Panc1 (cell line): Measurements from ENCODE around the gene FSTL5. TPM values are rescaled to one million over a fixed set of nuclear protein-coding genes. Genes with fewer than 3 reads are reported as not detected.

Experiments
- ATAC-seq: fragments of 200-7000 bp; cut with Tn5 transposase; 2 replicates; pipeline ENCODE4 v1.9.1; 2020; ENCODE audit warnings: mild to moderate bottlenecking, moderate library complexity
- BruUV-seq: library from RNA; stranded (reverse); fragments of 400-500 nt; replicated peaks from 2 replicates; lab custom pipeline; 2021; lab: Mats Ljungman, UMichigan
- CTCF ChIA-PET: fragments of 300-600 bp; sonication (Branson Sonifier 250); formaldehyde crosslinking; loops from one replicate; lab custom pipeline; 2022; ENCODE audit warnings: antibody characterized with exemption; lab: Charles Lee
- POLR2A ChIA-PET: fragments of 300-600 bp; sonication (Branson Sonifier 250); formaldehyde crosslinking; loops from one replicate; lab custom pipeline; 2022; ENCODE audit warnings: antibody characterized with exemption; lab: Charles Lee
- DNase-seq: peaks from one replicate; pipeline ENCODE4 v3.0.0-alpha.2; 2010; ENCODE audit warnings: low read depth, low spot score
- H3K27ac ChIP-seq: 2 replicates; pipeline ENCODE4 v1.5.1; 2011; ENCODE audit warnings: mild to moderate bottlenecking, low read length, inconsistent platforms
- H3K27me3 ChIP-seq: fragments of 200-500 bp; sonication (Bioruptor generic); 2 replicates; pipeline ENCODE4 v1.6.0; 2014; ENCODE audit warnings: low read length, inconsistent platforms; ENCODE audit not compliant: control insufficient read depth, insufficient read depth
- H3K36me3 ChIP-seq: fragments of 200-500 bp; sonication (Bioruptor generic); 2 replicates; pipeline ENCODE4 v1.5.1; 2014; ENCODE audit warnings: inconsistent platforms, mild to moderate bottlenecking, low read length, moderate library complexity; ENCODE audit not compliant: control insufficient read depth, insufficient read depth
- H3K4me1 ChIP-seq: 2 replicates; pipeline ENCODE4 v1.5.1; 2011; ENCODE audit warnings: inconsistent platforms, mild to moderate bottlenecking, low read length, moderate library complexity; ENCODE audit not compliant: control insufficient read depth, insufficient read depth
- H3K4me3 ChIP-seq, 2 experiments: 2 replicates each; pipeline ENCODE4 v1.5.1; 2011 to 2012; ENCODE audit warnings: low read depth in 2 of 2, low read length in 2 of 2, mild to moderate bottlenecking in 2 of 2, inconsistent platforms in 1 of 2, moderate library complexity in 1 of 2
- H3K9me3 ChIP-seq: fragments of 200-500 bp; sonication (Bioruptor generic); 2 replicates; pipeline ENCODE4 v1.5.1; 2014; ENCODE audit warnings: low read depth, mild to moderate bottlenecking, inconsistent platforms, low read length, moderate library complexity; ENCODE audit not compliant: control insufficient read depth, insufficient read depth
- CTCF ChIP-seq: fragments of 450-650 bp; IDR thresholded peaks from 2 replicates; pipeline ENCODE4 v1.5.1; 2017; ENCODE audit warnings: mild to moderate bottlenecking
- POLR2AphosphoS5 ChIP-seq: IDR thresholded peaks from 2 replicates; pipeline ENCODE4 v1.6.1; 2012; ENCODE audit warnings: mild to moderate bottlenecking, low read depth, low read length, moderate library complexity
- REST ChIP-seq, 2 experiments: IDR thresholded peaks; 2 replicates each; pipeline ENCODE4 v1.6.1; 2011 to 2012; ENCODE audit warnings: low read depth in 2 of 2, control low read depth in 1 of 2, low read length in 1 of 2, mild to moderate bottlenecking in 1 of 2, moderate library complexity in 1 of 2; ENCODE audit not compliant: insufficient read depth in 1 of 2
- SIN3A ChIP-seq: IDR thresholded peaks from 2 replicates; pipeline ENCODE4 v1.6.1; 2012; ENCODE audit warnings: low read depth, mild to moderate bottlenecking, low read length, moderate library complexity, borderline replicate concordance; ENCODE audit not compliant: insufficient read depth
- TCF7L2 ChIP-seq: IDR thresholded peaks from 2 replicates; pipeline ENCODE4 v1.6.1; 2011; ENCODE audit warnings: mild to moderate bottlenecking, low read depth, low read length, inconsistent platforms
- in situ Hi-C: cut with HindIII; loops from 2 replicates; pipeline ENCODE4 v1.10.0; 2016; ENCODE audit warnings: low sequenced_read_pairs, low pct_unique_long_range_greater_than_20kb
- intact Hi-C: fragments of 100-400 bp; cut with micrococcal nuclease; formaldehyde crosslinking; loops from one replicate; pipeline ENCODE4 v1.10.0; 2022; ENCODE audit not compliant: unreplicated experiment
- total RNA-seq: library from RNA; stranded (reverse); gene quantifications from one replicate; pipeline ENCODE4 v1.2.1, GENCODE V29; 2021; ENCODE audit not compliant: unreplicated experiment

The FSTL5 gene
- total RNA-seq, 1 experiment from 2014 or later: 0.67 TPM

GRCh38 chr4:161419822-161420221 lies 744.0 kb downstream of the FSTL5 start:
- Histone ChIP-seq H3K4me1 (no peaks in the 10 kb centered on the region), H3K27me3 (no peaks in the 10 kb centered on the region), H3K36me3 (no peaks in the 10 kb centered on the region), H3K9me3 (no peaks in the 10 kb centered on the region), H3K27ac (no peak overlapping the region), H3K4me3 (no peak overlapping the region)
- TF ChIP-seq TCF7L2: no peak
- TF ChIP-seq SIN3A: no peak
- peak; percentile 10; the same call in 1 of the 2 replicates for TF ChIP-seq CTCF
- no peak for TF ChIP-seq POLR2AphosphoS5
- CTCF ChIA-PET: no interaction called here
- in situ Hi-C loops (no loop called here), intact Hi-C loops (no loop called here)
- ATAC-seq (no peak), DNase-seq (no peak)
- no TSS peak for BruUV-seq
- POLR2A ChIA-PET: no interaction called here

GRCh38 chr4:161411901-161412300 lies 751.9 kb downstream of the FSTL5 start:
- in situ Hi-C loops: no loop called here
- H3K4me1 ChIP-seq: no peaks in the 10 kb centered on the region

More at GRCh38 chr4:161411901-161412300, 751.9 kb downstream of the FSTL5 start:
- H3K36me3 ChIP-seq: no peaks in the 10 kb centered on the region
- H3K4me3 ChIP-seq: no peak overlapping the region
- no peak overlapping the region for H3K27ac ChIP-seq
- intact Hi-C loops: no loop called here
- H3K27me3 ChIP-seq: no peaks in the 10 kb centered on the region
- BruUV-seq: no TSS peak
- CTCF ChIA-PET: no interaction called here
- H3K9me3 ChIP-seq: no peaks in the 10 kb centered on the region
- POLR2A ChIA-PET: no interaction called here
- no peak for TF ChIP-seq REST (IDR thresholded peaks at IDR 0.05; ENCODE audit: insufficient read depth in 1 of 2, low read depth in 2 of 2, low read length in 1 of 2)
- no peak for TF ChIP-seq TCF7L2
- TF ChIP-seq POLR2AphosphoS5: no peak
- no peak for TF ChIP-seq CTCF
- TF ChIP-seq SIN3A: no peak
- DNase-seq: no peak
- no peak for ATAC-seq
